Activated effector memory CD4-positive, alpha-beta T cell treated with Interleukin-2 at 50 U/mL for 16 hours (primary cell): ENCODE measurements around the gene PPIF.

ENCODE experiments used
- DNase-seq: peaks from one replicate; pipeline ENCODE4 v3.0.0-alpha.2; 2020

Gene PPIF

GRCh38 chr10:79403441-79404230, 56.4 kb downstream of the PPIF start:
- DNase-seq = no peak

- DNase-seq = no peak
Measured at GRCh38 chr10:79404231-79404609, 57.0 kb downstream of the PPIF start.

DNA sequence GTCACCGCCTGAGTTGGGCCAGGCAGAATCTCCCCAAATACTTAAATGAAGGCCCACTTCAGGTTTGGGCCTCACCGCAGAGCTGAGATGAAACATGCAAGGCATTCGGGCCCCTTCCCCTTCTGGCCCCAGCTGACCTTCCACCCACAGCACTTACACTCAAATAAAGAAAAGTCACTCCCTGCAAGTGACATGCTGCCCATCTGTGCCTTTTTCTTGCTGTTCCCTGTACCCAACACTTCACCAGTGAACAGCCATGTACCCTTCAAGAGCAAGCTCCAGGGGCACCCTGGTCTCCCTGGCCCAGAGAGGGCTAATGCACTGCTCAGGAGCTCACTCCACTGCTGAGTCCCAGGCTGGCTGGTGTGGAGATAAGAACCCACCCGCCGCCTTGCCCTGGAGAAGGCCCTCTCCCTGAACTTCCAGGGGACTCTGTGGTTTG, 57.4 kb downstream of the PPIF start:
- DNase-seq = no peak
